Omental fat pad (tissue), 4 donors: ENCODE measurements around the gene WDR27. TPM values are rescaled to one million over a fixed set of nuclear protein-coding genes. Genes with fewer than 3 reads are reported as not detected.
A peak's percentile ranks its signal among the peaks of the same experiment; 100 is the strongest.

Experiments used
- ATAC-seq: fragments of 150-250 bp; one replicate; pipeline ENCODE4 v1.9.1; 2016; ENCODE audit warnings: mild to moderate bottlenecking, moderate library complexity; ENCODE audit not compliant: low FRiP score
- DNase-seq: peaks from one replicate; pipeline ENCODE4 v3.0.0-alpha.2; 2019; ENCODE audit warnings: low spot score
- total RNA-seq, 4 donors: library from RNA; depleted of rRNA; stranded (reverse); fragments of >200 nt; gene quantifications; one replicate each; pipeline ENCODE4 v1.1.0, GENCODE V29; 2016
- TF ChIP-seq, protein P1 (sequence below), 3 donors: fragments of 450-650 bp; IDR thresholded peaks; one replicate each; pipeline ENCODE4 v1.5.1; 2016 to 2017; ENCODE audit warnings: antibody characterized with exemption in 3 of 3, mild to moderate bottlenecking in 3 of 3, moderate library complexity in 2 of 3

Gene WDR27
- total RNA-seq, 4 donors from 2014 or later, result 18.9 to 35.9 (median 21.7) TPM

DNA sequence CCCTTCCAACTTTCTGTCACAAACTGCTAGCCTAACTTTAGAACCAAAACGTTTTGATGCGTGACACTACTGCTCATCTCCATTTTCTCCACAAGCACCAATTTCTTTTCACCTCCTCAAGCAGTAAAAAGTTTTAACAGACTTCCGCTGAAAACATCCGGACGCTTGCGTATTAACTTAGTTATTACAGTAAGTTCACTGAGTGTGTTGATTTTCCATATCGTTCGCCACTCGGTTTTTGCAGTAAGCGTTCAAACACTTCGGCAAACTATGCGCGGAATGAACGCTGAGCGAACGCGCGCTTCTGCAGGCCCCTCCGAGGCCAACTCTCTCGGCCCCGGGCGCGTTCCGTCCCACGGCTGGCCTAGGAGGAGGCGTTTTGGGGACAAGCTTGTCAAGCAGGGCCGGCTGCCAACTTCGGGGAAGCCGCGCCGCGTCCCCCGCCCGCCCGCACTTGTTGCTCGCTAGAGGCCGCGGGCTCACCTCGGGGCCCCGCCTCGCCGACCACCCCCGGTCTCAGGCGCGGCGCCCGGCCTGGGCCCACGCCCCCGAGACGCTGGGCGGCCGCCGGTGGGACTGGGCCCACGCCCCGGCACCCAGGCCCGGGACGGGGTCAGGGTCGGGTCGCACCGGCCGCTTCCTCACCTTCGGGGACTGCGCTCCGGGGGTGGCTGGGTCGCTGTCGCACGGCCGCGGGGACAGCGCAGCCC is 21.5 kb upstream of the WDR27 start:
- DNase-seq (no peak), ATAC-seq (peak; percentile 43)
- TF ChIP-seq, protein P1, sequence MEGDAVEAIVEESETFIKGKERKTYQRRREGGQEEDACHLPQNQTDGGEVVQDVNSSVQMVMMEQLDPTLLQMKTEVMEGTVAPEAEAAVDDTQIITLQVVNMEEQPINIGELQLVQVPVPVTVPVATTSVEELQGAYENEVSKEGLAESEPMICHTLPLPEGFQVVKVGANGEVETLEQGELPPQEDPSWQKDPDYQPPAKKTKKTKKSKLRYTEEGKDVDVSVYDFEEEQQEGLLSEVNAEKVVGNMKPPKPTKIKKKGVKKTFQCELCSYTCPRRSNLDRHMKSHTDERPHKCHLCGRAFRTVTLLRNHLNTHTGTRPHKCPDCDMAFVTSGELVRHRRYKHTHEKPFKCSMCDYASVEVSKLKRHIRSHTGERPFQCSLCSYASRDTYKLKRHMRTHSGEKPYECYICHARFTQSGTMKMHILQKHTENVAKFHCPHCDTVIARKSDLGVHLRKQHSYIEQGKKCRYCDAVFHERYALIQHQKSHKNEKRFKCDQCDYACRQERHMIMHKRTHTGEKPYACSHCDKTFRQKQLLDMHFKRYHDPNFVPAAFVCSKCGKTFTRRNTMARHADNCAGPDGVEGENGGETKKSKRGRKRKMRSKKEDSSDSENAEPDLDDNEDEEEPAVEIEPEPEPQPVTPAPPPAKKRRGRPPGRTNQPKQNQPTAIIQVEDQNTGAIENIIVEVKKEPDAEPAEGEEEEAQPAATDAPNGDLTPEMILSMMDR (IDR thresholded peaks at IDR 0.05), result no peak

DNA sequence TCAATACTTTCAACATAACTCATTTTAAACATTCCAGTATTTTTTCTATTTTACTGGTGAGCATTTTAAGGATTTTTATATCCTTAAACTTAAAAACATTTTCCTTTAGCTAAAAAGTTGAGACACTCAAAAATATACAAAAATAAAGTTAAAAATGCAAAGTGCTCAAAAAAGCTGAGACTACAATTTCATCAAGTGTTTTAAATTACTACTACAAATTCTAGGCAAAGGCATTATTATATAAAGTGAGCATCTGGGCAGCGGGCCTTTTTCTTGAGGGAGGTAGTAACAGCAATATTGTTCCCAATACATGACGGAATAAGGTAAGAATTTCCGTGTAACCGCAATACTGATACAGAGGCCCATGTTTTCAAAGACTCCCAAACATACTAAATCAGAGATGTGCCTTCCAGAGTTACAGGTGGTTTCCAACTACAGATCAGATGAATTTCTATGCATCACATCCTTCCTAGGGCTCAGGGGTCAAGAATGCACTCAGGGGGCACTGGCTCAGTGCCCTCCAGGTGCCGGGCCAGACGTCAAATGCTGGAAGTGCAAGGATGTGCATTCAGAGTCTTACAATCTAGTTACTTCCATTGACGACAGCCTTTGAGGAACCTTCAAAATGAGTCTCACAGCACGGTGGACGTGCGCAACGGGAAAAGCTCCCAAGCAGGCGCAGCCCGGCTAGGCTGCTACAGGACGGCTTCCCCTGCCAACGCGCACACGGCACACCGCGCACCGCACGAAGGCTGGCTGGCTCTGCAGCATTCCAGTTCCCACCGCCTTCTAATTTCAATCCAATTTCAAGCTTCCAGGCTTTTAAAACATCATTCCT is 20.8 kb upstream of the WDR27 start:
- ATAC-seq (peak; percentile 21), DNase-seq (no peak)
- TF ChIP-seq, protein P1 (IDR thresholded peaks at IDR 0.05), result no peak

DNA sequence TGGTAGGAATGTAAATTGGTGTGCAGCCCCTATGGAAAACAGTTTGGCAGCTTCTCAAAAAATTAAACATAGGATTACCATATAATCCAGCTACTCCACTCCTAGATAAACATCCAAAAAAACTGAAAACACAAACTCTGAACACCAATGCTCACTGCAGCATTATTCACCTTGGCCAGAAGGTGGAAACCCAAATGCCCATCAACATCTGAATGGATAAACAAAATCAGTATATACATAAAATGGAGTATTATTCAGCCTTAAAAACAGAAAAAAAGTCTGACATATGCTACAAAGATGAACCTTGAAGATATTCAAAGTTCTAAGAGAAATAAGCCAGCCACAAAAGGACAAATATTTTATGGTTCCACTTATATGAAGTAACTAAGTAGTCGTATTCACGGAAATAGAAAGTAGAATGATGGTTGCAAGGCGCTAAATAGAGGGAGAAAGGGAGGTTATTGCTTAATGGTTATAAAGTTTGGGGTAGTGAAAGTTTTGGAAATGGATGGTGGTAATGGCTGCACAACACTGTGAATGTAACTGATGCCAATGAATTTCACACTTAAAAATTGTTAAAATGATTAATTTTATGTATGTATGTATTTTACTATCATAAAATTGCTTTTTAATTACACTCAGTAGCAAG is 18.5 kb upstream of the WDR27 start:
- DNase-seq (no peak), ATAC-seq (no peak)
- TF ChIP-seq, protein P1 (IDR thresholded peaks at IDR 0.05), result no peak

DNA sequence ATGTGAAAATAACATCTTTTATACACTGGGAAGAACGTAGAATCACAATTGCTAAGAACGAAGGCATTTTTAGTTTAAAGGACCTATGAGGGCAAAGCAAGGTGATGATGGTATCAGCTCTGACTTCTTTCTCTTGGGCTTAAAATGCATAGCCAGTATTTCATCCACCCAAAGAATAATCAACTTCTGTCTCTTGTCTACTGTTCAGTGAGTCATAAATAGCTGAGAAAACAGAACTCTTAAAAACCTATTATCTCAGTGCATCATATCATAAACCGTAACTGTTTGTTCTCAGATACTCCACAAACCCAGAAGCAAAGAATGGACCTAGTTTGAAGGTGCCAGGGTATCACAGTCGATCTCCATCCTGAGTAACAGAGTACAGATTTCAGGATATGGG is 17.3 kb upstream of the WDR27 start:
- DNase-seq, result no peak
- TF ChIP-seq, protein P1 (IDR thresholded peaks at IDR 0.05), result no peak
- ATAC-seq, result no peak

DNA sequence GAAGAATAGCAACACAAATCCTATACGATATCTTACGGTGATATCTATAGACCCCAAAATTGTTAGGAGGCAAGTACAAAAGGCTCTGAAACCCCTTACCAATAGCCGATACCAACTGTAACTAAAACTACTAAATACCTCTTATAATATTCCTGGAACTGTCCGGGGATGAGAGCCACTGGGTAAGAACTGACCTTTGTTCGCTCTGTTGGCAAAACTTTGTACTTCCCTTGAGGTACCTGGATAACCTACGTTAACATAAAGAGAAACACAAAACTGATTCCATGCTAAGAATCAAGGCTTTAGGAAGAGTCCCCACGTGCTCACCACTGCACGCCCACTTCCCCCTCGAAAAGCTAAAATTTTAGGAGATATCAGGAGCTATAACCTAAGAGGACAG is 12.8 kb upstream of the WDR27 start:
- TF ChIP-seq, protein P1 (IDR thresholded peaks at IDR 0.05), result no peak
- no peak for DNase-seq
- no peak for ATAC-seq

DNA sequence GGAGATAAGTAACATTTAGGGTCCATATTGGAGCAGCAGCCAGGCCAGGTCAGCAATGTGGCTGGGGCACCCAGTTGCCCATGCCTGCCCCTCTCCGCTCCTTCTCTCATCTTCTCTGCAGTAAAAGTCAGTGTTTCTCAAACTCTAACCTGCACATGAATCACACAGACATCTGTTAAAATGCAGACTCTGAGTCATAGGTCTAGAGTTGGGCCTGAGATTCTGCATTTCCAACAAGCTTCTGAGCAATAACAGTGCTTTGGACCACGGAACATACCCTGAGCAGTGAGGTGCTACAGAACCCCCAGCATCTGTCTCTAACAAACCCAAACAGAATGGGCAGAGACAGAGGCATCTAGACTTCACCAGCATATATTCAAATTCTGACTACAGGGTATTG is 12.3 kb upstream of the WDR27 start:
- TF ChIP-seq, protein P1 (IDR thresholded peaks at IDR 0.05), result no peak
- DNase-seq (no peak), ATAC-seq (no peak)
